HEK293T (cell line): ENCODE measurements around the gene MLLT3.

Source experiments
- BHLHE40 ChIP-seq: fragments of 450-650 bp; IDR thresholded peaks from 2 replicates; pipeline ENCODE4 v1.6.1; 2016; ENCODE audit warnings: mild to moderate bottlenecking, moderate library complexity, borderline replicate concordance
- NFRKB ChIP-seq: fragments of 450-650 bp; IDR thresholded peaks from 2 replicates; pipeline ENCODE4 v1.6.1; 2016; ENCODE audit warnings: mild to moderate bottlenecking, moderate library complexity
- SUZ12 ChIP-seq: fragments of 450-650 bp; IDR thresholded peaks from 2 replicates; pipeline ENCODE4 v1.6.1; 2016; ENCODE audit warnings: mild to moderate bottlenecking
- TARDBP ChIP-seq: fragments of 450-650 bp; IDR thresholded peaks from 2 replicates; pipeline ENCODE4 v1.6.1; 2016
- ZNF384 ChIP-seq: fragments of 450-650 bp; IDR thresholded peaks from 2 replicates; pipeline ENCODE4 v1.6.1; 2016

GRCh38 chr9:20632705-20633104, 10.4 kb upstream of the MLLT3 start:
- TF ChIP-seq TARDBP (no peak), ZNF384 (no peak), SUZ12 (no peak), BHLHE40 (no peak), NFRKB (no peak)
